Measurements from ENCODE around the gene ELL2.

The ELL2 gene

GRCh38 chr5:95961617-95962474 is at the start of gene ELL2:
Gene ELL2 (minus strand): TSS chr5:95961851. CDS start chr5:95961721, 130 bp downstream.
- DNase-seq: peak; percentile 58

GRCh38 chr5:96008987-96009647 is 47.5 kb upstream of the ELL2 start:
- no peak for DNase-seq

GRCh38 chr5:96008487-96008886 is 46.8 kb upstream of the ELL2 start:
- no peak for DNase-seq

GRCh38 chr5:96007051-96007450 is 45.4 kb upstream of the ELL2 start:
- DNase-seq: no peak

- DNase-seq: no peak
Measured at GRCh38 chr5:96006291-96006690, 44.6 kb upstream of the ELL2 start.

GRCh38 chr5:96004754-96005153 is 43.1 kb upstream of the ELL2 start:
- DNase-seq: no peak

- DNase-seq: no peak
Measured at GRCh38 chr5:96004087-96004486, 42.4 kb upstream of the ELL2 start.

- no peak for DNase-seq
Measured at GRCh38 chr5:96001262-96001661, 39.6 kb upstream of the ELL2 start.

GRCh38 chr5:96000308-96000707 is 38.7 kb upstream of the ELL2 start:
- no peak for DNase-seq

GRCh38 chr5:95996904-95997723 is 35.5 kb upstream of the ELL2 start:
- no peak for DNase-seq

- DNase-seq: no peak
Measured at GRCh38 chr5:95995962-95996489, 34.4 kb upstream of the ELL2 start.

- no peak for DNase-seq
Measured at GRCh38 chr5:95993776-95994175, 32.1 kb upstream of the ELL2 start.

GRCh38 chr5:95993266-95993665 is 31.6 kb upstream of the ELL2 start:
- no peak for DNase-seq

GRCh38 chr5:95989283-95990048 is 27.8 kb upstream of the ELL2 start:
- DNase-seq: no peak

- DNase-seq: no peak
Measured at GRCh38 chr5:95988877-95989276, 27.2 kb upstream of the ELL2 start.

GRCh38 chr5:95988094-95988493 is 26.4 kb upstream of the ELL2 start:
- no peak for DNase-seq

- no peak for DNase-seq
Measured at GRCh38 chr5:95986937-95987520, 25.4 kb upstream of the ELL2 start.

- no peak for DNase-seq
Measured at GRCh38 chr5:95986001-95986400, 24.4 kb upstream of the ELL2 start.

- DNase-seq: no peak
Measured at GRCh38 chr5:95985249-95985648, 23.6 kb upstream of the ELL2 start.

- DNase-seq: no peak
Measured at GRCh38 chr5:95984287-95984938, 22.8 kb upstream of the ELL2 start.

- no peak for DNase-seq
Measured at GRCh38 chr5:95983509-95983908, 21.9 kb upstream of the ELL2 start.

- no peak for DNase-seq
Measured at GRCh38 chr5:95983080-95983479, 21.4 kb upstream of the ELL2 start.

All from NCI-H2171 treated with DMSO at 0.1 percent for 48 hours (cell line).